ENCODE data around the gene EMP1. TPM values are rescaled to one million over a fixed set of nuclear protein-coding genes. Genes with fewer than 3 reads are reported as not detected.

Gene EMP1
- total RNA-seq, 1 experiment from 2014 or later, result 0.63 TPM

- H4K8ac ChIP-seq (replicated peaks; ENCODE audit: insufficient read length, low read depth, low read length), result no peak overlapping the region
- no peaks in the 10 kb centered on the region for H3K4me1 Mint-ChIP-seq
- H3K14ac ChIP-seq (ENCODE audit: insufficient read depth, low read length), result no peak overlapping the region
- no peak overlapping the region for H3T11ph ChIP-seq (ENCODE audit: low read length)
- no peak overlapping the region for H3K27ac ChIP-seq (ENCODE audit: insufficient read length, low read depth, low read length)
- no peak for TF ChIP-seq CTCF (conservative IDR thresholded peaks at IDR 0.05)
- no peak overlapping the region for H3K9ac ChIP-seq (ENCODE audit: extremely low read depth, insufficient read length, low read length)
- no peak overlapping the region for H3K23ac ChIP-seq (ENCODE audit: insufficient read length, low read depth, low read length)
- no CpG with 5 or more reads among the region's 7 CpGs for WGBS (ENCODE audit: extremely low coverage, insufficient read length, low lambda C conversion rate)
- H3K27me3 ChIP-seq (ENCODE audit: insufficient read depth, low read length), result no peaks in the 10 kb centered on the region
- H4K5ac ChIP-seq (ENCODE audit: insufficient read length, low read depth, low read length), result no peak overlapping the region
- no peaks in the 10 kb centered on the region; the same call in 1 of the 2 replicates for H3K27me3 Mint-ChIP-seq (ENCODE audit: low read depth)
- no peak overlapping the region for H3K4me3 Mint-ChIP-seq
- H2BK20ac ChIP-seq (ENCODE audit: low read depth, low read length, poor library complexity, severe bottlenecking), result no peak overlapping the region
- no peaks in the 10 kb centered on the region; the same call in 1 of the 2 replicates for H3K4me1 ChIP-seq (ENCODE audit: insufficient read depth, low read length)
- no peak overlapping the region for H3K56ac ChIP-seq (ENCODE audit: insufficient read length, low read depth, low read length)
- H3K36me3 Mint-ChIP-seq (ENCODE audit: insufficient read depth in 1 of 3, low read depth in 3 of 3), result peaks cover 0 to 4% (median 0%) of the 10 kb centered on the region in 3 experiments; a peak in 3 of 7 replicates
- no peak overlapping the region for H2BK15ac ChIP-seq (ENCODE audit: low read depth, low read length)
- no peak overlapping the region for H2BK5ac ChIP-seq (ENCODE audit: insufficient read length, low read length)
- H3K27ac Mint-ChIP-seq, result no peak overlapping the region
- H3K9me3 ChIP-seq (ENCODE audit: control insufficient read depth, low read depth, low read length), result no peaks in the 10 kb centered on the region
- H4K20me1 ChIP-seq (ENCODE audit: control insufficient read depth, insufficient read depth, insufficient read length), result no peaks in the 10 kb centered on the region
- H2BK12ac ChIP-seq (ENCODE audit: insufficient read length, low read depth, low read length), result no peak overlapping the region
- no peak overlapping the region for H2AK5ac ChIP-seq (ENCODE audit: insufficient read length, low read length)
- no peak overlapping the region for H3K4me2 ChIP-seq (ENCODE audit: insufficient read depth, insufficient read length, low read length)
- no peaks in the 10 kb centered on the region for H3K79me1 ChIP-seq (ENCODE audit: insufficient read depth, low read depth, low read length, poor library complexity, severe bottlenecking)
- H3K79me2 ChIP-seq (ENCODE audit: insufficient read depth, low read length), result no peaks in the 10 kb centered on the region
- no peak overlapping the region for H3K4ac ChIP-seq (ENCODE audit: low read depth, low read length)
- peaks cover 0 to 6% of the 10 kb centered on the region in 2 experiments; a peak in 4 of 5 replicates for H3K9me3 Mint-ChIP-seq
- DNase-seq, result no peak
- H3K23me2 ChIP-seq (ENCODE audit: insufficient read length, low read depth, low read length, poor library complexity, severe bottlenecking), result no peaks in the 10 kb centered on the region
- H4K91ac ChIP-seq (ENCODE audit: insufficient read length, low read depth, low read length), result no peak overlapping the region
- H2BK120ac ChIP-seq (ENCODE audit: low read depth, low read length, poor library complexity, severe bottlenecking), result no peak overlapping the region
- no peak overlapping the region for H2AFZ ChIP-seq (ENCODE audit: low read length)
- H3K18ac ChIP-seq (ENCODE audit: insufficient read length, low read depth, low read length), result no peak overlapping the region
These were observed 30.7 kb downstream of the EMP1 start for GRCh38 chr12:13227191-13227590.

Data from H9 (cell line).